ENCODE measurements around the gene SHFL. TPM values are rescaled to one million over a fixed set of nuclear protein-coding genes. Genes with fewer than 3 reads are reported as not detected.

SHFL gene
- total RNA-seq, 1 experiment from 2014 or later: 21.1 TPM

- no peak overlapping the region for H2AK5ac ChIP-seq (ENCODE audit: insufficient read length, low read length)
- H3K27me3 ChIP-seq (ENCODE audit: insufficient read depth, low read length): no peaks in the 10 kb centered on the region
- H4K20me1 ChIP-seq (ENCODE audit: control insufficient read depth, insufficient read depth, insufficient read length): peaks cover 5% of the 10 kb centered on the region
- H3K27me3 Mint-ChIP-seq (ENCODE audit: low read depth): peaks cover 24% of the 10 kb centered on the region
- no peak overlapping the region for H4K91ac ChIP-seq (ENCODE audit: insufficient read length, low read depth, low read length)
- H3K9ac ChIP-seq (ENCODE audit: extremely low read depth, insufficient read length, low read length): no peak overlapping the region
- H3K56ac ChIP-seq (ENCODE audit: insufficient read length, low read depth, low read length): no peak overlapping the region
- H3K27ac ChIP-seq (ENCODE audit: insufficient read length, low read depth, low read length): no peak overlapping the region
- no peak overlapping the region for H3T11ph ChIP-seq (ENCODE audit: low read length)
- no peak overlapping the region for H3K27ac Mint-ChIP-seq
- peaks cover 0 to 3% (median 3%) of the 10 kb centered on the region in 3 experiments; a peak in 3 of 7 replicates for H3K36me3 Mint-ChIP-seq (ENCODE audit: insufficient read depth in 1 of 3, low read depth in 3 of 3)
- H3K79me2 ChIP-seq (ENCODE audit: insufficient read depth, low read length): no peaks in the 10 kb centered on the region
- peaks cover 13 to 18% of the 10 kb centered on the region in 2 experiments for H3K4me1 Mint-ChIP-seq
- TF ChIP-seq CTCF (conservative IDR thresholded peaks at IDR 0.05): no peak
- no peaks in the 10 kb centered on the region; the same call in 1 of the 2 replicates for H3K4me1 ChIP-seq (ENCODE audit: insufficient read depth, low read length)
- WGBS (ENCODE audit: extremely low coverage, insufficient read length, low lambda C conversion rate): no CpG with 5 or more reads among the region's 22 CpGs
- H3K4me2 ChIP-seq (ENCODE audit: insufficient read depth, insufficient read length, low read length): no peak overlapping the region
- DNase-seq: peak; percentile 92
- no peak overlapping the region for H2BK20ac ChIP-seq (ENCODE audit: low read depth, low read length, poor library complexity, severe bottlenecking)
- no peak overlapping the region for H2BK12ac ChIP-seq (ENCODE audit: insufficient read length, low read depth, low read length)
- H3K4me3 Mint-ChIP-seq: no peak overlapping the region; a peak in 1 of 5 replicates
- H4K8ac ChIP-seq (replicated peaks; ENCODE audit: insufficient read length, low read depth, low read length): no peak overlapping the region
- H3K9me3 ChIP-seq (ENCODE audit: control insufficient read depth, low read depth, low read length): no peaks in the 10 kb centered on the region
- H3K23me2 ChIP-seq (ENCODE audit: insufficient read length, low read depth, low read length, poor library complexity, severe bottlenecking): no peaks in the 10 kb centered on the region
- no peaks in the 10 kb centered on the region for H3K79me1 ChIP-seq (ENCODE audit: insufficient read depth, low read depth, low read length, poor library complexity, severe bottlenecking)
- H3K23ac ChIP-seq (ENCODE audit: insufficient read length, low read depth, low read length): no peak overlapping the region
- no peak overlapping the region for H3K14ac ChIP-seq (ENCODE audit: insufficient read depth, low read length)
- H4K5ac ChIP-seq (ENCODE audit: insufficient read length, low read depth, low read length): no peak overlapping the region
- no peak overlapping the region for H2BK5ac ChIP-seq (ENCODE audit: insufficient read length, low read length)
- no peak overlapping the region for H2BK15ac ChIP-seq (ENCODE audit: low read depth, low read length)
- H3K9me3 Mint-ChIP-seq: peaks cover 11 to 19% of the 10 kb centered on the region in 2 experiments
- H2BK120ac ChIP-seq (ENCODE audit: low read depth, low read length, poor library complexity, severe bottlenecking): no peak overlapping the region
- no peak overlapping the region for H2AFZ ChIP-seq (ENCODE audit: low read length)
- no peak overlapping the region for H3K18ac ChIP-seq (ENCODE audit: insufficient read length, low read depth, low read length)
- no peak overlapping the region for H3K4ac ChIP-seq (ENCODE audit: low read depth, low read length)
These were observed 15.2 kb upstream of the SHFL start for GRCh38 chr19:10070730-10071446.

Data from H9 (cell line).